Esophagus squamous epithelium (tissue), 5 donors: ENCODE data around the gene ZDHHC20. TPM values are rescaled to one million over a fixed set of nuclear protein-coding genes. Genes with fewer than 3 reads are reported as not detected.

Experiments
- DNase-seq: peaks from one replicate; lab custom pipeline; 2025; lab: John Stamatoyannopoulos, UW
- H3K27ac ChIP-seq, 4 donors: fragments of 200-600 bp; sonication (generic); one replicate each; pipeline ENCODE4 v1.5.1; 2016 to 2019; ENCODE audit warnings: mild to moderate bottlenecking in 1 of 4
- H3K27me3 ChIP-seq, 4 donors: fragments of 200-600 bp; sonication (generic); 1 replicate in 3 of 4; 2 replicates in 1 of 4; pipeline versions ENCODE4 v1.5.1 to v1.6.0; 2017 to 2021; ENCODE audit warnings: antibody characterized with exemption in 1 of 4
- H3K36me3 ChIP-seq, 3 donors: fragments of 200-600 bp; sonication (generic); one replicate each; pipeline ENCODE4 v1.5.1; 2016 to 2019
- H3K4me1 ChIP-seq, 3 donors: fragments of 200-600 bp; sonication (generic); one replicate each; pipeline ENCODE4 v1.5.1; 2017 to 2019
- H3K4me3 ChIP-seq, 4 donors: fragments of 200-600 bp; sonication (generic); 1 replicate in 3 of 4; 2 replicates in 1 of 4; pipeline ENCODE4 v1.5.1; 2016 to 2019; ENCODE audit warnings: mild to moderate bottlenecking in 2 of 4, moderate library complexity in 1 of 4
- H3K9me3 ChIP-seq, 3 donors: fragments of 200-600 bp; sonication (generic); one replicate each; pipeline ENCODE4 v1.5.1; 2016 to 2019
- POLR2A ChIP-seq, 4 donors: fragments of 450-650 bp; IDR thresholded peaks; one replicate each; pipeline ENCODE4 v1.6.1; 2017; ENCODE audit warnings: antibody characterized with exemption in 4 of 4, mild to moderate bottlenecking in 4 of 4, moderate library complexity in 3 of 4
- WGBS, 2 donors: methylation state at CpG; one replicate each; pipeline ENCODE4 v1.1.5; 2018; 5-methylcytosine and 5-hydroxymethylcytosine counted together
- intact Hi-C: fragments of 100-400 bp; cut with DNase I; formaldehyde crosslinking; loops from one replicate; pipeline ENCODE4 v1.15.0; 2022
- total RNA-seq, 4 donors: library from RNA; depleted of rRNA; stranded (reverse); fragments of >200 nt; gene quantifications; one replicate each; pipeline ENCODE4 v1.1.0, GENCODE V29; 2016
- TF ChIP-seq, protein P1 (sequence below), 6 experiments: fragments of 450-650 bp in 4 of 6; fragments of 200-600 bp in 2 of 6; sonication (generic) in 2 of 6; IDR thresholded peaks; one replicate each; pipeline ENCODE4 v1.5.1; 2016 to 2019; ENCODE audit warnings: antibody characterized with exemption in 6 of 6, mild to moderate bottlenecking in 4 of 6, moderate library complexity in 4 of 6
- donor health status: DM: yes; HTN: yes; CAD: no.

The ZDHHC20 gene
- total RNA-seq, 4 donors from 2014 or later, result 64.0 to 83.9 (median 74.9) TPM

GRCh38 chr13:21348488-21349120, 110.5 kb downstream of the ZDHHC20 start:
- DNase-seq, result no peak
- H3K27me3 ChIP-seq, result no peaks in the 10 kb centered on the region
- WGBS, 2 donors, result 71 to 74% methylated on average over 6 of the region's 6 CpGs

GRCh38 chr13:21347753-21348318, 111.3 kb downstream of the ZDHHC20 start:
- no peaks in the 10 kb centered on the region for H3K4me1 ChIP-seq
- 90% methylated on average over 2 of the region's 10 CpGs; no CpG with 5 or more reads in 1 of the 2 donors for WGBS, 2 donors
- H3K9me3 ChIP-seq, result no peaks in the 10 kb centered on the region
- no peak for DNase-seq
- H3K27ac ChIP-seq, result no peak overlapping the region
- intact Hi-C loops, result no loop called here
- H3K4me3 ChIP-seq, result no peak overlapping the region
- TF ChIP-seq POLR2A (IDR thresholded peaks at IDR 0.05), result no peak
- TF ChIP-seq, protein P1, sequence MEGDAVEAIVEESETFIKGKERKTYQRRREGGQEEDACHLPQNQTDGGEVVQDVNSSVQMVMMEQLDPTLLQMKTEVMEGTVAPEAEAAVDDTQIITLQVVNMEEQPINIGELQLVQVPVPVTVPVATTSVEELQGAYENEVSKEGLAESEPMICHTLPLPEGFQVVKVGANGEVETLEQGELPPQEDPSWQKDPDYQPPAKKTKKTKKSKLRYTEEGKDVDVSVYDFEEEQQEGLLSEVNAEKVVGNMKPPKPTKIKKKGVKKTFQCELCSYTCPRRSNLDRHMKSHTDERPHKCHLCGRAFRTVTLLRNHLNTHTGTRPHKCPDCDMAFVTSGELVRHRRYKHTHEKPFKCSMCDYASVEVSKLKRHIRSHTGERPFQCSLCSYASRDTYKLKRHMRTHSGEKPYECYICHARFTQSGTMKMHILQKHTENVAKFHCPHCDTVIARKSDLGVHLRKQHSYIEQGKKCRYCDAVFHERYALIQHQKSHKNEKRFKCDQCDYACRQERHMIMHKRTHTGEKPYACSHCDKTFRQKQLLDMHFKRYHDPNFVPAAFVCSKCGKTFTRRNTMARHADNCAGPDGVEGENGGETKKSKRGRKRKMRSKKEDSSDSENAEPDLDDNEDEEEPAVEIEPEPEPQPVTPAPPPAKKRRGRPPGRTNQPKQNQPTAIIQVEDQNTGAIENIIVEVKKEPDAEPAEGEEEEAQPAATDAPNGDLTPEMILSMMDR (IDR thresholded peaks at IDR 0.05), result no peak
- no peaks in the 10 kb centered on the region for H3K27me3 ChIP-seq
- no peaks in the 10 kb centered on the region for H3K36me3 ChIP-seq

More at GRCh38 chr13:21348488-21349120, 110.5 kb downstream of the ZDHHC20 start:
- TF ChIP-seq POLR2A (IDR thresholded peaks at IDR 0.05), result no peak
- TF ChIP-seq, protein P1 (IDR thresholded peaks at IDR 0.05), result no peak
- H3K4me3 ChIP-seq, result no peak overlapping the region
- no peak overlapping the region for H3K27ac ChIP-seq
- H3K9me3 ChIP-seq, result no peaks in the 10 kb centered on the region
- intact Hi-C loops, result no loop called here
- H3K4me1 ChIP-seq, result no peaks in the 10 kb centered on the region
- H3K36me3 ChIP-seq, result no peaks in the 10 kb centered on the region

DNA sequence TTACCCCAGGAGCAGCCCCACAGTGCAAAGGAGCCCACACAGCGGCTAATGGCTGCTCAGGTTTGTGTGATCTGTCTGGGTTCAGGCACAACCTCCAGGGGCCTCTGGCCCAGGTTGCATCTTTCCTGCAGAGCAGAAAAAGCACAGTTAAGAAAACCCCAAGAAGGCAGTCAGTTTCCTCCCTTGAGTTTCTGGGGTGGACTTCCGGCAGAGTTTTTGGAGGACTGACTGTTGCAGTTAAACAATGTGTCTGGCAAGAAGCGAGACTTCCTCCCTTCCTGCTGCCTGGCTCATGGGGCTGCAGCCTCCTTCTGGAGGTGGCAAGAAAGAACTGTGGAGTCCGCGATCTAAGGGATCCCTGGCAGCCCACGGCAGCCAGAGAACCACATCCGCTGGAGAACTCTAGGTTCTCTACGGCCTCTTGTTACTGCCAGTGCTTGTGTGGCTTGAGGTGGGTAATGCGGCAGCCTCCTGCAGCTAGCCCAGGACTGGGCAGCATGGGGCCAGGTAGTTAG, 114.4 kb downstream of the ZDHHC20 start:
- H3K9me3 ChIP-seq, result no peaks in the 10 kb centered on the region
- no peaks in the 10 kb centered on the region for H3K27me3 ChIP-seq
- intact Hi-C loops, result no loop called here
- H3K36me3 ChIP-seq, result no peaks in the 10 kb centered on the region
- WGBS, 2 donors, result 17 to 30% methylated on average over 1 to 2 of the region's 9 CpGs
- no peak overlapping the region for H3K4me3 ChIP-seq
- no peak for DNase-seq
- no peak for TF ChIP-seq POLR2A (IDR thresholded peaks at IDR 0.05)
- TF ChIP-seq, protein P1 (IDR thresholded peaks at IDR 0.05), result no peak
- no peak overlapping the region for H3K27ac ChIP-seq
- H3K4me1 ChIP-seq, result no peaks in the 10 kb centered on the region

DNA sequence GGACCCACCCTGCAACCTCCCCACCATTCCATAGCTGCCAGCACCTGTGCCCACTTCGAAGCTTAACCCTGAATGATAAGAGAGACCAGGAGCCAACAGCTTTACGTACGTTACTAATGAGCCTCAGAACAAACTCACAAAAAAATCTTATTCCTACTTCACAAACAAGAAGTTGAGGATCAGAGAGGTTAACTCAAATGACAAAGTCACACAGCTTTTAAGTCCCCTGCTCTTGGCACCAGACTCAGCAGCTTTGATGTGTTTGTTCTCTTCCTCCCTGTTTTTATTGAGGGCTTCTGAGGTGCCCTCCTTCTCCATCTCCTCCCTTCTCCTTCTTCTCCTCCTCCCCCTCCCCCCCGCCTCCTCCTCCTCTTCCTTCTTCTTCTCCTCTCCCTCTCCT, 115.4 kb downstream of the ZDHHC20 start:
- Histone ChIP-seq H3K36me3 (no peaks in the 10 kb centered on the region), H3K27me3 (no peaks in the 10 kb centered on the region), H3K4me3 (no peak overlapping the region), H3K9me3 (no peaks in the 10 kb centered on the region), H3K27ac (no peak overlapping the region), H3K4me1 (no peaks in the 10 kb centered on the region)
- no peak for DNase-seq
- 68 to 75% methylated on average over 4 of the region's 4 CpGs for whole genome bisulfite sequencing, 2 donors
- TF ChIP-seq POLR2A (IDR thresholded peaks at IDR 0.05), result no peak
- TF ChIP-seq, protein P1 (IDR thresholded peaks at IDR 0.05), result no peak
- intact Hi-C loops, result no loop called here

DNA sequence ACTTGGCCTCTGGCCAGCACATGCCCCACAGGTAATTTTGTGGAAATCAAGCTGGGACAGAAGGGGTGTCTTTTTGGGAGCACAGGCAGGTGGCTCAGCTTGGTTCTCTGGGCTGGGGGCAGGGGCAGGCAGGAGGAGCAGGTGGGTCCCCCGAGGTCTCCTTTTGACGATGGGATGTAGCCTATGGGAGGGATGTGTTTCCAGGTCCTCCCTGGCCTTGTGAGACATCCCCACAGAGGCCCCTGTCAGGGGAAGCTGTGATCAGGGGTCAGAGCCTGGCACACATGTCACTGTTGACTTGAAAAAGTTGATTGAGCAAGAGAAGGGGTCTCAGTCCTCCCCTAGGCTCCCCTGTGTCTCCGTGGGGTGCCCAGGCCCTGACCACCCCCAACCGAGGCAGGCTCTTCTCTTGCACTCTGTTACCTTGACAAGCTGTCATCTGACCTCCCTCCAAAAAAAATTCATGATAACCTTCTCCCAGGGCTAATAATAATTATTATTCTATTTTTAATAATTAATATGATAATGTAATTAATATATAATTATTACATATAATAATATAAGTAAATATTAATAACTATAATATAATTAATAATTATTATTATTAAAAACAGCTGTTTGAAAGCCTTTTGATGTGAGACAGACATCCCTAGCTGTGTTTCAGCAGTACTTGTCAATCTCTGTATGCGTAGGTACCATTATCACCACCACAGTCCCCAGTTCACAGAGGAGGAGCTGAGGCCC, 116.2 kb downstream of the ZDHHC20 start:
- Histone ChIP-seq H3K36me3 (no peaks in the 10 kb centered on the region), H3K27me3 (no peaks in the 10 kb centered on the region), H3K4me3 (no peak overlapping the region), H3K9me3 (no peaks in the 10 kb centered on the region), H3K4me1 (no peaks in the 10 kb centered on the region), H3K27ac (no peak overlapping the region)
- intact Hi-C loops, result no loop called here
- WGBS, 2 donors, result 89 to 90% methylated on average over 3 of the region's 5 CpGs
- no peak for TF ChIP-seq POLR2A (IDR thresholded peaks at IDR 0.05)
- TF ChIP-seq, protein P1 (IDR thresholded peaks at IDR 0.05), result no peak
- DNase-seq, result no peak
